Neutrophil (primary cell): ENCODE measurements around the gene AQP1.

Experiments used
- H3K27ac ChIP-seq: fragments of 200-600 bp; sonication (generic); 2 replicates; pipeline ENCODE4 v1.5.1; 2016; ENCODE audit warnings: mild to moderate bottlenecking, moderate library complexity
- H3K27me3 ChIP-seq: fragments of 200-600 bp; sonication (generic); 2 replicates; pipeline ENCODE4 v1.6.0; 2016; ENCODE audit warnings: mild to moderate bottlenecking
- H3K36me3 ChIP-seq: fragments of 200-600 bp; sonication (generic); 2 replicates; pipeline ENCODE4 v1.5.1; 2017
- H3K4me1 ChIP-seq, 2 experiments: fragments of 200-600 bp in 1 of 2; sonication (generic) in 1 of 2; 1 replicate in 1 of 2; 2 replicates in 1 of 2; pipeline versions ENCODE4 v1.5.1 to v1.6.1; 2013 to 2016; ENCODE audit warnings: low read depth in 1 of 2, low read length in 1 of 2, mild to moderate bottlenecking in 1 of 2, moderate library complexity in 1 of 2; ENCODE audit not compliant: control insufficient read depth in 1 of 2, insufficient read depth in 1 of 2
- H3K4me3 ChIP-seq, 2 experiments: fragments of 200-600 bp in 1 of 2; sonication (generic) in 1 of 2; 1 replicate in 1 of 2; 2 replicates in 1 of 2; pipeline ENCODE4 v1.5.1; 2013 to 2016; ENCODE audit warnings: low read depth in 1 of 2, low read length in 1 of 2, mild to moderate bottlenecking in 1 of 2, moderate library complexity in 1 of 2
- H3K9me3 ChIP-seq: fragments of 200-600 bp; sonication (generic); 2 replicates; pipeline ENCODE4 v1.5.1; 2016
- CTCF ChIP-seq: fragments of 200-600 bp; sonication (generic); IDR thresholded peaks from 2 replicates; pipeline ENCODE4 v1.5.1; 2016; ENCODE audit warnings: antibody characterized with exemption

AQP1 gene

GRCh38 chr7:30963842-30964241 lies 52.2 kb downstream of the AQP1 start, which contains the start of gene GHRHR:
GHRHR (plus strand) TSS chr7:30963953; CDS start chr7:30964069, 116 bp downstream.
- no peaks in the 10 kb centered on the region for H3K9me3 ChIP-seq
- no peaks in the 10 kb centered on the region for H3K27me3 ChIP-seq
- no peaks in the 10 kb centered on the region for H3K36me3 ChIP-seq
- H3K4me1 ChIP-seq: no peaks in the 10 kb centered on the region
- H3K27ac ChIP-seq: no peak within 1 kb of the TSS
- H3K4me3 ChIP-seq: no peak within 1 kb of the TSS
- TF ChIP-seq CTCF: no peak

- Histone ChIP-seq H3K4me1 (no peaks in the 10 kb centered on the region), H3K27me3 (no peaks in the 10 kb centered on the region)
Measured at GRCh38 chr7:30965372-30965771, 53.7 kb downstream of the AQP1 start.

GRCh38 chr7:30965883-30966282 lies 54.2 kb downstream of the AQP1 start:
- Histone ChIP-seq H3K9me3 (no peaks in the 10 kb centered on the region), H3K4me3 (no peak overlapping the region), H3K4me1 (no peaks in the 10 kb centered on the region), H3K27me3 (no peaks in the 10 kb centered on the region), H3K27ac (no peak overlapping the region), H3K36me3 (no peaks in the 10 kb centered on the region)
- no peak for TF ChIP-seq CTCF

More at GRCh38 chr7:30965372-30965771, 53.7 kb downstream of the AQP1 start:
- Histone ChIP-seq H3K9me3 (no peaks in the 10 kb centered on the region), H3K36me3 (no peaks in the 10 kb centered on the region), H3K27ac (no peak overlapping the region), H3K4me3 (no peak overlapping the region)
- no peak for TF ChIP-seq CTCF

- Histone ChIP-seq H3K36me3 (no peaks in the 10 kb centered on the region), H3K4me3 (no peak overlapping the region), H3K27me3 (peaks cover 12% of the 10 kb centered on the region), H3K4me1 (no peaks in the 10 kb centered on the region), H3K27ac (no peak overlapping the region), H3K9me3 (no peaks in the 10 kb centered on the region)
- no peak for TF ChIP-seq CTCF
Measured at GRCh38 chr7:30968294-30968693, 56.6 kb downstream of the AQP1 start.

- no peaks in the 10 kb centered on the region for H3K9me3 ChIP-seq
- H3K27ac ChIP-seq: no peak overlapping the region
- peaks cover 12% of the 10 kb centered on the region for H3K27me3 ChIP-seq
- no peak for TF ChIP-seq CTCF
- no peaks in the 10 kb centered on the region for H3K4me1 ChIP-seq
- no peaks in the 10 kb centered on the region for H3K36me3 ChIP-seq
- H3K4me3 ChIP-seq: no peak overlapping the region
Measured at GRCh38 chr7:30968747-30969603, 57.3 kb downstream of the AQP1 start.
